Measurements from ENCODE around the gene FYN.
A peak's percentile ranks its signal among the peaks of the same experiment; 100 is the strongest.
"Not testable (repeated sequence)": the region's sequence is repeated elsewhere in the genome, so short reads cannot be mapped to it uniquely, and the experiment has no call there.

The FYN gene

GRCh38 chr6:111804627-111805235 lies 68.5 kb downstream of the FYN start:
- peak; percentile 64 for DNase-seq

GRCh38 chr6:111803804-111804203 lies 69.4 kb downstream of the FYN start:
- peak; percentile 44 for DNase-seq

- DNase-seq, result no peak
Observed at GRCh38 chr6:111803371-111803770, 69.9 kb downstream of the FYN start.

DNA sequence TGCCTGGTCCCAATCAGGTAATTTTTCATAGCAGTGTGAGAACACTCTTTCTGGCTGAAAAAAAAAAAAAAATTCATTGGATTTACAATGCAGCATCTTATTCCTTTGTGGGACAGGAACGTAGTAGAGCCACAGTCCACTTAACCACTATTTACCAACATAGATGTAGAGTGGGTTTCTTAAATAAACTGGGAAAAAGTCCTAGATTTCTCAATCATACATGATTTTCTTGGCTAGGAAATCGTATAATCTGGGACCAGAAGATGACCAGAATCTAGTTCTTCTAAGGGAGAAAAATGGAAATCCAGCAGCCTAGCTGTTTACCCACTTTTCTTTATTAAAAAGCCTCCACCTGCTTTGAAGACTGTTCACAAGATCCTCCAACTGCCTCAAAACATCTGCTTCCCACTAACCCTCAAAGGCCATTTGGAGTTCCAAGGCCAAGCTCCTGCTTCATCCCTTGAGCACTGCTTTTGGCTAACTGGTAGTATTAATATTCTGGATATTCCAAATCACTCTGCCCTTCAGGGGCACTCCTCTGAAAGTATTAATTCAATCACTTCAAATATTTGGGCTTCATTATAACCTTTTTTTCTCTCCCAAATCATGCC lies 70.4 kb downstream of the FYN start:
- DNase-seq, result no peak

GRCh38 chr6:111802015-111802414 lies 71.2 kb downstream of the FYN start:
- no peak for DNase-seq

- peak; percentile 60 for DNase-seq
Observed at GRCh38 chr6:111800821-111801220, 72.4 kb downstream of the FYN start.

GRCh38 chr6:111800259-111800765 lies 72.9 kb downstream of the FYN start:
- no peak for DNase-seq

DNA sequence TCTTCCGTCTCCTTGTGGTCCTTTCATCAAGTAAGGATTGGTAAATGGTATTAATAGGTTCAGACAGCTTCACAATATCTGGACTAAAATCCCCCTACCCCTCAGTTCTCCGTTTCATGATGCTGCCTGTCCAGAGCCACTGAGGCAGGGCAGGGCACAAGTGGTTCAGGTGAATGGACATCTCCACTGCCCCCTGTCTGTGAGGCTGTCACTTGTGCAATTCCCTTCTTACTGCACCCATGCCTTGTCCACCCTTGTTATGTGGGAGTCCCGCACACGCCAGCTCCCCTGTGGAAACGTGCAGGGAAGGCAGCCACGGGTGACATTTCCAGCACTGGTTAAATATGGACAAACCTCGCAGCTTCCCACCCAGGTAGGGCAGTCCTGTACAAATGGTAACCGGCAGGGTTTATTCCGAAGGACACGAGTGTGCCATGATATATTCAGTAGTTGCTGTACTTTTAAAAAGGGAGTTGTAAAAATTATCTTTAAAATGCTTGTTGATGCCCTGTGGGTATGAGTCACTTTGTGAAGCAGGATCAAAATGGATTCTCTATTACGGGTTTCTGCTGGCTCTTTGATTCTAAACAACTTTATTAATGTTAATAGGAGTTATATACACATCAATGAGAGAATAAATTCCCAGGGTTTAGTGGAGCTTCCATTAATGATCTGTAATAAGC lies 73.5 kb downstream of the FYN start:
- no peak for DNase-seq

GRCh38 chr6:111798281-111798725 lies 74.9 kb downstream of the FYN start:
- DNase-seq, result no peak

DNA sequence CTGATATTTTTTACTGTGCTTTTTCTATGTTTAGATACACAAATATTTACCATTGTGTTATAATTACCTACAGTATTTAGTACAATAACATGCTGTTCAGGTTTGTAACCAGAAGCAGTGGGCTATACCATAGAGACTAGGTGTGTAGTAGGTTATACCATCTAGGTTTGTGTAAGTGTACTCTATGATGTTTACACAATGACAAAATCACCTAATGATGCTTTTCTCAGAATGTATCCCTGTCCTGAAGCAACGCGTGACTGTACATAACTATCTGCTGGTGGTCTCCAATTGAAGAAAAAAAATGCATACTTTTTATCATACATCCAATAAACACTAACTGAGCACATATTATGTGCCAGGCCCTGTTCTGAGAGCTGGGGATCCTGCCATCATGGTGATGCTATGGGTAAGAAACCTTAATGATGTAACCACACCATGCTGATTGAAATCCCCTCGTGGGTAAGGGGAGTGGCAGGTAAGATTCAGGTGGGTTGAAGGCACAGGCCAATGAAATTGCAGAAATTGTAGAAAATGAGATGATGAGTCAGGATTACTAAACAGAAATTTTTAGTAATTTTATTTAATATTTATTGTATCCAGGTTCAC lies 76.8 kb downstream of the FYN start:
- no peak for DNase-seq

DNA sequence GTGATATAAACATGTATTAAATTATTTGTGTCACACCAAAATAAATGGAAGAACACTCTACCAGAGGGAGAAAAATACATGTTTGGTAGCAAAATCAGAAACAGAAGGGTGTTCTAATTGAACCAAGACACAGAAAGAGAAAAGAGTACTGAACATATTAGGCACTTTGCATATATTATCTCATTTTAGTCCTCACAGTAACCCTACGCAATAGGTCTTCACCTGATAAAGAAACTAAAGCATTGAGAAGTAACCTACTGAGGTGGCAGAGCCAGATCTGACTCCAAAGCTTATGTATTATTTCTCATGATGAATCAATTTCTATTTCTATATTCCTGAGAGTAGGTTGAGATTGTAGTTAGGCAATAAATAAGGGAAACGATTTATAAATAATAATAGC lies 77.7 kb downstream of the FYN start:
- no peak for DNase-seq

DNA sequence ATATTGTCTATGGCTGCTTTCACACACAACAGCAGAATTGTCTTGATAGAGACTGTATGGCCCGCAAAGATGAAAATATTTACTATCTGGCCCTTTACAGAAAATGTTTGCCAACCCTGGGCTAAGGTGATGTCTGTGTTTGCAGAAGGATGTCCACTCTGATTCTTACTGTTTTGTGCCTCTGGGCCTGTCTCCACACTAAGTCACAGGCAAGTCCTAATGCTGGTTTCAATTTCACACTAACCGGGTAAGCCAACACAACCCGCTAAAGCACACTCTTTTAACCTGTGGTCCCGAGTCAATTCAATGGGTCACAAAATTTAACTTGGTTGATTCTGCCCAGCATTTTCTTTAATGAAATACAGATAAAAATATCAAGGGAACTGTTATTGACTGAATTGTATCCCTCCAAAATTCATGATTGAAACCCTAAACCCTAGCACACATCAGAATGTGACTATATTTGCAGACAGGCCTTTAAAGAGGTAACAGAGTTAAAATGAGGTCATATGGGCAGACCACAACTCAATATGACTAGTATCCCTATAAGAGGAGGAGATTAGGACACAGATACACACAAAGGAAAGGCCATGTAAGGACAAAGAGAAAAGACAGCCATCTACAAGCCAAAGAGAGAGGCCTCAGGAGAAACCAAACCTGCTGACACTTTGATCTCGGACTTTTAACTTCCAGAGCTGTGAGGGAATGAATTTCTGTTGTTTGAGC lies 78.4 kb downstream of the FYN start:
- no peak for DNase-seq

DNA sequence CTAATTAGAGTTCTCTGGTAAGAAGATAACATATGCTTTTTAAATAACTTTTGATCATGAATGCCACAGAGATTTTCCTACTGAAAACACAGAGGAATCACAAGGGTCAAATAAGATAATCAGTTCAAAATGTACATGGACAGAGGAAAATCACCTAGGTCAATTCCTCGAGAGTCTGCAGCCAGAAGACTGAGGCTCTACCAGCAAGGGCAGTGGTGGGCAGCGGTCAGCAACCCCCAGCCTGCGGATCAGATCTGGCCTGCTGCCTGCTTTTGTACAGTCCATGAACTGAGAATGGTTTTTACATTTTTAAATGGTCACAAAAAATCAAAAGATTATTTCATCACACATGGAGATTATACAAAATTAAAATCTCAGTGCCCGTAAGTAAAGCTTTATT lies 79.0 kb downstream of the FYN start:
- no peak for DNase-seq

GRCh38 chr6:111793711-111794111 lies 79.5 kb downstream of the FYN start:
- no peak for DNase-seq

GRCh38 chr6:111792914-111793700 lies 80.1 kb downstream of the FYN start:
- DNase-seq, result no peak

DNA sequence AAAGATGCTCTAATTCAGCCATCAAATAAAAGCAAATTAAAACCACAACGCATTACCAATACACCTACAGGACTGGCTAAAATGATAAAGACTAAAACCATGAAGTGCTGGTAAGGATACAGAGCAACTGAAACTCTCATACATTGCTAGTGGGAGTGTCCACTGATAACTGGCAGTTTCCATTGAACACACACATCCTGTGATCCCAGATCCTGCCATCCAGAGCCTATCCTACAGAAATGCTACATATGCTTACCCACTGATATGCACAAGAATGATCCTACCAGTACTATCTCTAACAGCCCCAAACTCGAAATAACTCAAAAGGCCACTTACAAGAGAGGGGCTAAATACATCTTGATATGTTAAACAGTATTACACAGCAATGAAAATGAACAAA lies 81.0 kb downstream of the FYN start:
- DNase-seq, result no peak

DNA sequence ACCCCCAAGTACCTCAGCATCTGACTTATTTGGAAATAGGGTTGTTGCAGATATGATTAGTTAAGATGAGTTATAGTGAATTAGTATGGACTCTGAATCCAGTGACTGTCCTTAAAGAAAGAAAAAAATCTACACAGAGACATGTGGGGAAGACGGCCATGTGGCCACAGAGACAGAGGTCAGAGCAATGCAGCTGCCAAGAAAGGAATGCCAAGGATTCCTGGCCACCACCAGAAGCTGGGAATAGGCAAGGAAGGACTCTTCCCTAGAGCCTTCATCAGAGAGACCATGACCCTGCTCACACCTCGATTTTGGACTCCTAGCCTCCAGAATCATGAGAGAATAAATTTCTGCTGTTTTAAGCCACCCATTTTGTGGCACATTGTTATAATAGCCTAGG lies 81.8 kb downstream of the FYN start:
- DNase-seq, result no peak

DNA sequence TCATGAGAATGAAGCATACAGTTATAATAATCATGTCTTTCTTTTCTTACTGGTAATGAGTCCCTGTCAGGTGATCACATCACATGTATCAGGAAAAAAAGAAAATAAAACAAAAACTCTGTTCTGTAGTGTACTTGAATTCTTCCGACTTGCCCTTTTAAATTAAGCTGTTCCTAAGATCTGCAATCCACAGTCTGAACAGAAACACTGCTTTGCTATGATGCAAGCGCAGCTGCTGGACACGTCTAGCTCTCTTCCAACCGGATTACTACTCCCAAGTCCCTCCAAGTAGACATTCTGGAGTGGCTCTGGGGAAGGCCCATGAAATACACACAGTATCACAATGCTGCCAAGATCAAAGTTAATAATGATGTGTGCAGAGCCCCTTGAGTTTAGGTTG lies 83.7 kb downstream of the FYN start:
- DNase-seq, result no peak

DNA sequence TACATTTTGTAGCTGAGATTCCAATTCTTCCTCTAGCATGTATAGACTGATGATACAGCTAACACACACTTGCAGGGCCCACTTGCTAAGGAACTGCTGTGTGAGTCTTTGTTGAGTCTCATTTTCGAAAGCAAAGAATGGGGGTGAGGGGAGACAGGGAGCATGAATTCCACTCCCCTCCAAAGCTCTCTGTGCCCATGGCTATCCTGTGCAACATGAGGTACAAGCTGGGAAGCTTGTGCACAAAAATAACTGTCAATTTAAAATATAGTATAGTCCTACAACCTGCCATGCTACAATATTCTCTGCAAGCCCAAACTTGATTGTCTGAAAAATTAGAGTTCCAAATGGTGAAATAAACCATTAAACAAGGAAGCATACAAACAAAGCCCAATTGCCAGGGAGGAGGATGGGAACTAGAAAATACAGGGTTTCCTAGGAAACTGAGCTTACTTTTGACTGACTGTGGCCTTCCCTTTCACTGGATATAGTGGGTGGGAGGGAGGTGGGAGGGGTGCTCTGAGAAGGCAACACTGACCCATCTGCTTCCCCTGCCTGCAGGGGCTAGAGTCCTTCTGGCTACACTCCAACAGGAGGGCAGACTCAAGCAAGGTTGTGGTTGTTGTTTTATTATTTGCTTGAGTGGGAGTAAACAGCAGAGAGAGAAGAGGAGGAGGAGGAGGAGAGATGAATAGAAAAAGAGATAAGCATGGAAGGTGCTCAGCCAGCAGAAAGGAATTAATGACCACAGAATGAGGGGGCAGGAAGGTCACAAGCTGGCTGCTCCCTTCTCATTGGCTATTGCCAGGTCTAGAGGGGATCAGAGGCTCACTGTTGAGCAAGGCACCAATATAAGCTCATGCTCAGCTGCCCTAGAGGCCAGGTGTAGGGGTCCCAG lies 84.6 kb downstream of the FYN start:
- no peak for DNase-seq

- DNase-seq, result not testable (repeated sequence)
Observed at GRCh38 chr6:111786151-111786550, 87.1 kb downstream of the FYN start.

DNA sequence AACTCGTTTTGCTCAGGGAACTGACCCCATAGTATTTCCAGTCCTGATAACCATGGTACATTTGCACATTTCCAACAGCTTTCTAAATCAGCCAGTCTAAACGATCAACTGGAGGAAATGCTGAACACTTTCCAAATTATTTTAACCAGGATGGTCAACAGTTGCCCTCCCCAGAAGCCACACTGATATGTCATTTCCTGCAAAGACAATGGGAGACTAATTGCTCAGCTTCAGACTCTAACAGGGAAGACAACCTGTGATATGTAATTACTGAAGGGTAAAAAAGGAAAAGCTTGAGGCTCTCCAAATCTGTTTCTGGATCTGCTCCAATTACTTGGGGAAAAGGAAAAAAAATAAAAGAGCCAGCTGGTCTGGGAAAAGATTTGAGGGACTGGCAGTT lies 88.8 kb downstream of the FYN start:
- no peak for DNase-seq

Measured in fibroblast of skin of right quadriceps (primary cell).